ENCODE measurements around the gene TMPRSS9.

DNA sequence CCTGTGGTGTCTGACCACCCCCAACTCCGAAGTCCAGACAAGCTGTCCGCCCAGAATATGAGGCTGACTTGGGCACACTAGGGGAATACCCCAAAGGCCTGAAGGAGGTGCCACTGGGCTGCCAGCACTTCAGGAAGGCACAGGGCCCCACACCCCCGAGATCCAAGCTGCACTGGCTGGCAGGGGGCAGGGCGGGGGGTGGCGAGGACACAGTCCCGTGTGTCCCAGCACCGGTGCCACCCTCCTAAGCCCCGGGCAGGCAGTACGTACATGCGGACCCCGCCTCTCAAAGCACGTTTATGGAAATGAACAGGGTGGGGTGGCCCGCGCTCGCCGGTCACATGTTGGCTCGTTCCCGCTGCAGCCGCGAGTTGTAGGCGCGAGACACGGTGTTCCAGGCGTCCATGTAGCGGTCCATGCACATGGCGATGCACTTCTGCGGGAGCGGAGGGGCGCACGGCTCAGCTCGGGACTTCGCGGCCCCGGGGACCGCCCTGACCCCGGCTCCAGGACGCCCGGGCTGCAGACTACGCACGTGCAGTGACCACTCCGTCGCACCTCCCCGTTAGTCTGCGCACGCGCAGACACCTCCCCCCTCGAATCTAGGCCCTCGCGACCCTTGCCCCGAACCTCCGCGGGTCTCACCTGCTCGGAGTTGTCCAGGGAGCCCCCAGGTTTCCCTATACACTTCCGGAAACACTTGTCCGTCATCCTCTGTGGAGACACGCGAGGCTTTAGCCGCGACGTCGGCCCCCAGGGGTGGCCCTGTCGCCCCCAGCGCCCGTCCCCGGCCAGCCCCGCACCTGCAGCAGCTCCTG lies 66.8 kb downstream of the TMPRSS9 start:
- TF ChIP-seq, protein P1, sequence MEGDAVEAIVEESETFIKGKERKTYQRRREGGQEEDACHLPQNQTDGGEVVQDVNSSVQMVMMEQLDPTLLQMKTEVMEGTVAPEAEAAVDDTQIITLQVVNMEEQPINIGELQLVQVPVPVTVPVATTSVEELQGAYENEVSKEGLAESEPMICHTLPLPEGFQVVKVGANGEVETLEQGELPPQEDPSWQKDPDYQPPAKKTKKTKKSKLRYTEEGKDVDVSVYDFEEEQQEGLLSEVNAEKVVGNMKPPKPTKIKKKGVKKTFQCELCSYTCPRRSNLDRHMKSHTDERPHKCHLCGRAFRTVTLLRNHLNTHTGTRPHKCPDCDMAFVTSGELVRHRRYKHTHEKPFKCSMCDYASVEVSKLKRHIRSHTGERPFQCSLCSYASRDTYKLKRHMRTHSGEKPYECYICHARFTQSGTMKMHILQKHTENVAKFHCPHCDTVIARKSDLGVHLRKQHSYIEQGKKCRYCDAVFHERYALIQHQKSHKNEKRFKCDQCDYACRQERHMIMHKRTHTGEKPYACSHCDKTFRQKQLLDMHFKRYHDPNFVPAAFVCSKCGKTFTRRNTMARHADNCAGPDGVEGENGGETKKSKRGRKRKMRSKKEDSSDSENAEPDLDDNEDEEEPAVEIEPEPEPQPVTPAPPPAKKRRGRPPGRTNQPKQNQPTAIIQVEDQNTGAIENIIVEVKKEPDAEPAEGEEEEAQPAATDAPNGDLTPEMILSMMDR (IDR thresholded peaks at IDR 0.05): no peak
- TF ChIP-seq POLR2AphosphoS5 (IDR thresholded peaks at IDR 0.05; ENCODE audit: insufficient read depth in 1 of 2, low read depth in 1 of 2): no peak
